HEK293 (cell line): ENCODE measurements around the gene CPAMD8.
"Not testable (repeated sequence)": the region's sequence is repeated elsewhere in the genome, so short reads cannot be mapped to it uniquely, and the experiment has no call there.

Source experiments
- MZF1 ChIP-seq: fragments of 450-650 bp; formaldehyde crosslinking; IDR thresholded peaks from 2 replicates; pipeline ENCODE4 v1.5.1; 2017; ENCODE audit warnings: missing biosample characterization, missing genetic modification characterization, borderline replicate concordance
- TF ChIP-seq, protein P1 (sequence below): fragments of 450-650 bp; formaldehyde crosslinking; IDR thresholded peaks from 2 replicates; pipeline ENCODE4 v1.5.1; 2016; ENCODE audit warnings: missing biosample characterization, missing genetic modification characterization
- TF ChIP-seq, protein P2 (sequence below): sonication (generic); formaldehyde crosslinking; IDR thresholded peaks from 2 replicates; pipeline ENCODE4 v1.8.1; 2022; ENCODE audit warnings: mild to moderate bottlenecking, moderate library complexity, missing genetic modification reagents

DNA sequence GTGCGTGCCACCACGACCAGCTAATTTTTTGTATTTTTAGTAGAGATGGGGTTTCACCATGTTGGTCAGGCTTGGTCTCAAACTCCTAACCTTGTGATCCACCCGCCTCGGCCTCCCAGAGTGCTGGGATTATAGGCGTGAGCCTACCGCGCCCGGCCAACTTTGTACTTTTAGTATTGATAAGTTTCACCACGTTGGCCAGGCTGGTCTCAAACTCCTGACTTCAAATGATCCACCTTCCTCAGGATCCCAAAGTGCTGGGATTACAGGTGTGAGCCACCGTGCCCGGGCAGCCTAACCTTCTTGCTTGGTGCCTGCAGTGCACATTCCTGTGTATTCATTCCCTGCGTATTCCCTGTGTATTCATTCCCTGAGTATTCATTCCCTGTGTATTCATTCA lies 88.8 kb downstream of the CPAMD8 start:
- TF ChIP-seq MZF1 (tag by site-specific recombination): not testable (repeated sequence)
- TF ChIP-seq, protein P1, sequence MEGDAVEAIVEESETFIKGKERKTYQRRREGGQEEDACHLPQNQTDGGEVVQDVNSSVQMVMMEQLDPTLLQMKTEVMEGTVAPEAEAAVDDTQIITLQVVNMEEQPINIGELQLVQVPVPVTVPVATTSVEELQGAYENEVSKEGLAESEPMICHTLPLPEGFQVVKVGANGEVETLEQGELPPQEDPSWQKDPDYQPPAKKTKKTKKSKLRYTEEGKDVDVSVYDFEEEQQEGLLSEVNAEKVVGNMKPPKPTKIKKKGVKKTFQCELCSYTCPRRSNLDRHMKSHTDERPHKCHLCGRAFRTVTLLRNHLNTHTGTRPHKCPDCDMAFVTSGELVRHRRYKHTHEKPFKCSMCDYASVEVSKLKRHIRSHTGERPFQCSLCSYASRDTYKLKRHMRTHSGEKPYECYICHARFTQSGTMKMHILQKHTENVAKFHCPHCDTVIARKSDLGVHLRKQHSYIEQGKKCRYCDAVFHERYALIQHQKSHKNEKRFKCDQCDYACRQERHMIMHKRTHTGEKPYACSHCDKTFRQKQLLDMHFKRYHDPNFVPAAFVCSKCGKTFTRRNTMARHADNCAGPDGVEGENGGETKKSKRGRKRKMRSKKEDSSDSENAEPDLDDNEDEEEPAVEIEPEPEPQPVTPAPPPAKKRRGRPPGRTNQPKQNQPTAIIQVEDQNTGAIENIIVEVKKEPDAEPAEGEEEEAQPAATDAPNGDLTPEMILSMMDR (tag by site-specific recombination): not testable (repeated sequence)
- TF ChIP-seq, protein P2, sequence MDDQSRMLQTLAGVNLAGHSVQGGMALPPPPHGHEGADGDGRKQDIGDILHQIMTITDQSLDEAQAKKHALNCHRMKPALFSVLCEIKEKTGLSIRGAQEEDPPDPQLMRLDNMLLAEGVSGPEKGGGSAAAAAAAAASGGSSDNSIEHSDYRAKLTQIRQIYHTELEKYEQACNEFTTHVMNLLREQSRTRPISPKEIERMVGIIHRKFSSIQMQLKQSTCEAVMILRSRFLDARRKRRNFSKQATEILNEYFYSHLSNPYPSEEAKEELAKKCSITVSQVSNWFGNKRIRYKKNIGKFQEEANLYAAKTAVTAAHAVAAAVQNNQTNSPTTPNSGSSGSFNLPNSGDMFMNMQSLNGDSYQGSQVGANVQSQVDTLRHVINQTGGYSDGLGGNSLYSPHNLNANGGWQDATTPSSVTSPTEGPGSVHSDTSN: not testable (repeated sequence)
